Measurements from ENCODE around the gene SLC22A3.

DNA sequence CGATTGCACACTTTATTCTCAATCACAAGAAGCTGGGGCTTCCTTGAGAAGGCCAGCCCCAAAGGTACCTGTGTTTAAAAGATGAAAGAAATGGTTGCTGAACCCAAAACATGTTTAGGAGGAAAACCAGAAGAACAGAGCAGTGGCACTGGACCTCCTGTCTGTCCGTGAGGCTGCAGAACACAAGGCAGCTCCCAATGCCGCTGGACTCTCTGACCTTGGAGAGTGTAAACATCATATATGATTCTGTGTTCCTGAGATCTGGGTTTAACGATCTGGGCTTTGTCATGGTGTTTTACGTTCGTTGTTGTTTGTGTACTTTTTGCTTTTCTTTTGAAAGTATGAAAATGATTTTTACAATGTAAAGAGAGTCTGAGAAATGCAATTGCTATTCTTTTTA, 106.1 kb downstream of the SLC22A3 start:
- TF ChIP-seq POLR2A (IDR thresholded peaks at IDR 0.05; ENCODE audit: low read depth, low read length) (no peak), POU2F2 (IDR thresholded peaks at IDR 0.05; ENCODE audit: low read depth, low read length) (no peak), TAF1 (IDR thresholded peaks at IDR 0.05; ENCODE audit: low read depth, low read length) (no peak), POLR2AphosphoS5 (IDR thresholded peaks at IDR 0.05; ENCODE audit: low read depth, low read length) (no peak)

Measured in GM12891 (cell line).